GM19043 (cell line): ENCODE data around the gene HTR2A.
"Not testable (repeated sequence)": the region's sequence is repeated elsewhere in the genome, so short reads cannot be mapped to it uniquely, and the experiment has no call there.

ENCODE experiments used
- ATAC-seq: cut with Tn5 transposase; IDR thresholded peaks from one replicate; pipeline ENCODE4 v1.9.1; 2021; ENCODE audit warnings: low read depth; ENCODE audit not compliant: unreplicated experiment

The HTR2A gene

GRCh38 chr13:46817095-46817494, 79.8 kb downstream of the HTR2A start:
- ATAC-seq: no peak

GRCh38 chr13:46816371-46816770, 80.5 kb downstream of the HTR2A start:
- ATAC-seq: no peak

- ATAC-seq: no peak
Measured at GRCh38 chr13:46812301-46812797, 84.5 kb downstream of the HTR2A start.

GRCh38 chr13:46810440-46810839, 86.4 kb downstream of the HTR2A start:
- ATAC-seq: no peak

GRCh38 chr13:46804921-46805320, 91.9 kb downstream of the HTR2A start:
- ATAC-seq: not testable (repeated sequence)

GRCh38 chr13:46804391-46804815, 92.5 kb downstream of the HTR2A start:
- no peak for ATAC-seq

GRCh38 chr13:46803586-46803985, 93.3 kb downstream of the HTR2A start:
- ATAC-seq: no peak

GRCh38 chr13:46801858-46802257, 95.0 kb downstream of the HTR2A start:
- ATAC-seq: no peak

- ATAC-seq: no peak
Measured at GRCh38 chr13:46799139-46799538, 97.7 kb downstream of the HTR2A start.

GRCh38 chr13:46797501-46798237, 99.2 kb downstream of the HTR2A start:
- ATAC-seq: no peak

GRCh38 chr13:46796515-46797474, 100.1 kb downstream of the HTR2A start, which contains the start of gene ESD:
ESD (minus strand) TSS chr13:46797161; CDS start chr13:46791413, 5,748 bp downstream.
- ATAC-seq: peak; percentile 88

GRCh38 chr13:46796129-46796514, 100.7 kb downstream of the HTR2A start:
- ATAC-seq: no peak

- ATAC-seq: no peak
Measured at GRCh38 chr13:46795321-46795720, 101.5 kb downstream of the HTR2A start.

- no peak for ATAC-seq
Measured at GRCh38 chr13:46783504-46783903, 113.3 kb downstream of the HTR2A start.

GRCh38 chr13:46782691-46783090, 114.2 kb downstream of the HTR2A start:
- ATAC-seq: no peak

GRCh38 chr13:46782066-46782465, 114.8 kb downstream of the HTR2A start:
- ATAC-seq: no peak
